Hindlimb muscle (tissue), 1 donor: Measurements from ENCODE around the gene DHODH. TPM values are rescaled to one million over a fixed set of nuclear protein-coding genes. Genes with fewer than 3 reads are reported as not detected.

Experiments
- DNase-seq: peaks from one replicate; pipeline ENCODE4 v3.0.0-alpha.2; 2013
- polyA plus RNA-seq: library from polyadenylated mRNA; unstranded; fragments of 120-200 nt; gene quantifications from one replicate; pipeline ENCODE4 v1.2.1, GENCODE V29; 2013; ENCODE audit not compliant: insufficient read length

The DHODH gene
- polyA plus RNA-seq, 1 donor = 13.0 TPM

DNA sequence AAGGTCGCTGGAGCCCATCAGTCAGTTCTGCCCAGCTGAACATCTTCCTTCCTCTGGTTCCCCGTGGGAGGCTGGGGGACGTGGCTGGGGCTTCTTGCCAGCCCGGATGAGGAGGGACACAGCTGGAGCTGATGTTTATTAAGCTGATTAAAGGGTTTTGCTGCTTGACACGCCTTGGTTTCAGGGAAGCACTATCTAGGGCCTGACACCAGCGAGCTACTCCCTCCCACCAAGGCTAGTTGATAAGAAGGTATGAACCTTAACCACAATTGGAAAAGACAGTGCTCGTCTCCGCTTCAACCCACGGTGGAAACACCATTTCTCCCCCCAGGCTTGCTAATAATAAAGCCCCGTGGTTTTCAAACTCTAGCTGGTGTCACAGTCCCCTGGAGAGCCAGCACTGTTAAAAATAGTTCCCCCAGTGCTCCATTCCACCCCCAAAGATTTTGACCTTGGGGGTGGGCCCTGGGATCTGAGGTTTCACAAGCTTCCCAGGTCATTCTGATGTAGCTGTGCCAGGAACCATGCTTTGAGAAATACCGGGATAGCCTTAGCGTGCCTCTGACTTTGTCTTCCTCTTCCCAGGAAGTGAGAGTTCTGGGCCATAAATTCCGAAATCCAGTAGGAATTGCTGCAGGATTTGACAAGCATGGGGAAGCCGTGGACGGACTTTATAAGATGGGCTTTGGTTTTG lies 5.5 kb downstream of the DHODH start:
- peak; percentile 15 for DNase-seq

DNA sequence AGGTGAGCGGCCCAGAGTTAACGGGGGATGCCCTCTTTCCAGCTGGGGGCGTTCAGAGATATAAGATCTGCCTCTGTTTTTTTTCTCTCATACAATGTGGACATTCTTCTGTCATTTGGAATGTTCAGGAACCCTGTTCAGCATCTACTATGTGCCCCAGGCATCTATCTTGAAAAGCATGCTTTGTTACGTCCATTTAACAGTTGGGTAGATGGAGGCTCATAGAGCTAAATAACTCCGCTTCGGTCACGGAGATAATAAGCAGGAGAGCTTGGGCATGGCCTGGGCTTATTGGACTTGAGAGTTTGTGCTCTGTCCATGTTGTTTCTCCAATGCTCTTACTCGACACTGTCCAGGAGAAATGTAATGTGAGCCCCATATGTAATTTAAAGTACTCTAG lies 6.1 kb downstream of the DHODH start:
- no peak for DNase-seq

DNA sequence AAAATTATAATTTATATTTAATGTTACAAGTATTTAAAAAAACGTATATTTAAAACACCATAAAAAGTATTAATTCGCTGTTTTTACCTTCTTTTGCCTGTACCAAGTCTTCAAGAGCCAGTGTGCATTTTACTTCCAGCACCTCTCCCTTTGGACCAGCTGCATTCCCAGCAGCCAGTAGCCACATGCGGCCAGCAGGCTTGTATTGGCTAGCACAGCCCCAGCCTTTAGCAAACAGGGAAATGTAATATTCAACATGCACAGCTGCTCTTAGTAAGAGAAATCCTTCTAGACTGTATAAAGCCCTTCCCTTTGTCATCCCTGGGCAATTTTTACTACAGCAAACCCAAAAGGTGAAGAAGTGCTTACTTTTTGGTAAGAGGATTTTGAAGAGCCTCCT lies 6.6 kb downstream of the DHODH start:
- DNase-seq = no peak

DNA sequence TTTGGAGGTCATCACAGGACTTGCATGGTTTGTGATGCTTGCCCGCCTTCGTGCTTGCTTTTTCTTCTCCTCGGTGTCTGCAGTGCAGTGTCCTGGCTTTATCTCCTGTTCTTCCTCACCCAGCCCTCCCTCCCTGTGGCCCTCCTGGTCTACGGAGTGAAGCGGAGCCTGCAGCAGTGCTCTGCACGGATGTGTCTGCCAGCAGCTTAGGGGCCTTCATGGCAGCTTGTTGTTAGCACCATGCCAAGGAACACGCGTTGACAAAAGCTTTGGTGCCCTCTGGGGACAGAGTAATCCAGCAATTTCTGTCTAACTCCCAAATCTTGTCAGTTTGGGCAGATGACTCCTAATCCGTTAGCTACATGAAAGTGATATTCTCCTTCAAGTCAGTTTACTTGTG lies 9.9 kb downstream of the DHODH start:
- no peak for DNase-seq

- DNase-seq = no peak
Observed at GRCh38 chr16:72021043-72021442, 12.5 kb downstream of the DHODH start.

DNA sequence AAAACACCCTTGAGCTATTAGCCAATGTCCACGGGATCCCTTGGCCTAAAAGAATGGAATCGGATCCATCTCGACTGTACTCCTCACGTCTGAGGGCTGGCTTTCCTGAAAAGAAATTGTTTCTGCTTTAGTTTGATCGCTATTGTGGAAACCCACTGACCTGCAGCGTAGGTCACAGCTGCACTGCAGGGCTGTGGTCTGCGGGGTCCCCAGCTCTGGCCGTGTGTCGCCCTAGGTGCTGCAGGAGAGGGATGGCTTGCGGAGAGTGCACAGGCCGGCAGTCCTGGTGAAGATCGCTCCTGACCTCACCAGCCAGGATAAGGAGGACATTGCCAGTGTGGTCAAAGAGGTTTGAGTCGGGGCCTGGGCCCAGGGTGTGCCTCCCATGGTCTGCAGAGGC lies 13.6 kb downstream of the DHODH start:
- no peak for DNase-seq

- DNase-seq = no peak
Observed at GRCh38 chr16:72023962-72024361, 15.4 kb downstream of the DHODH start.

- no peak for DNase-seq
Observed at GRCh38 chr16:72024862-72025382, 16.4 kb downstream of the DHODH start.

- no peak for DNase-seq
Observed at GRCh38 chr16:72025404-72026114, 17.0 kb downstream of the DHODH start.

GRCh38 chr16:72027669-72028378 lies 19.3 kb downstream of the DHODH start:
- no peak for DNase-seq

GRCh38 chr16:72029567-72030271 lies 21.2 kb downstream of the DHODH start:
- DNase-seq = no peak

GRCh38 chr16:72033437-72033836 lies 24.9 kb downstream of the DHODH start:
- DNase-seq = no peak

DNA sequence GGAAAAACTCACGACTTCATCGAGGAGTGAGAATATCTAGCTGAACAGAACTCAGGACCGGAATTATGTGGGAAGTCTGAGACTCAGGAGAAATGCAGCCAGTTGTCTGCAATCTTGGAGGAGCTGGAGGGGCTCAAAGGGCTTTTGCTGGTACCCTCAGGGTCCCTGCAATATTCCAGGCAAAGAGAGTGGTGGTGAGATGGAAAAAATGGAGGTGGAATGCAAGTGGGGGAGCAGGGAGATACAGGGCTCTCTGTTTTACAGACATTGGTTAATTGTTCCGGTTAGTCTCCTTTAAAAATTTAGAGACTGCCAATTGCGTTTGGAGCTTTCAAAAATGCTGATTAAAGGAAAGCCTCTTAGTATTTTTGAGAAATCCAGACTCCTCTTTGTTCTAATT lies 27.6 kb downstream of the DHODH start:
- DNase-seq = no peak

DNA sequence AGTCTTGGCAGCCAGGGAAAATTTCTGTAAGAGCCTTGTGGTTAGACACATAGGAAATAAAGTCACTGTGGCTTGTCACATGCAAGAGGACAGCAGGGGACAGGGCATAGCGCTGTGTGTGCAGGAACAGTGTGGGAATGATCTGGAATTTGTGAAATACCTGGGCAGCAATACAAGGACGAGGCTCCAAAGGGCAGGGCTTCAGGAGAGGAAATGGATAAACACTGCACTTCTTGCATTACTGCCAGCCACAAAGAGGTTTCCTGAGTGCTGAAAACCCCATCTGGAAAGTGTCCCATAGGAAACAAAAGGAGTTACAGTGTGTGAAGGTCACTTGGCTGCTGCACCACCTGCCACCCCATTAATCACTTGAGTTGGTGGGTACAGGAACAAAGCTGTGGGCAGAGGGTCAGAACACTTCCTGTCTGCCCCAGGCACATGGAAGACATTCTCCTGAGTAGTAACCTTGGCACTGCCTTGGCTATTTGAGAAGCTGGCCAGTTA lies 33.7 kb downstream of the DHODH start:
- DNase-seq = no peak

- DNase-seq = no peak
Observed at GRCh38 chr16:72043058-72043457, 34.5 kb downstream of the DHODH start.

GRCh38 chr16:72043539-72043938 lies 35.0 kb downstream of the DHODH start:
- no peak for DNase-seq

GRCh38 chr16:72044296-72044695 lies 35.8 kb downstream of the DHODH start:
- no peak for DNase-seq

- DNase-seq = no peak
Observed at GRCh38 chr16:72044825-72045359, 36.3 kb downstream of the DHODH start.

DNA sequence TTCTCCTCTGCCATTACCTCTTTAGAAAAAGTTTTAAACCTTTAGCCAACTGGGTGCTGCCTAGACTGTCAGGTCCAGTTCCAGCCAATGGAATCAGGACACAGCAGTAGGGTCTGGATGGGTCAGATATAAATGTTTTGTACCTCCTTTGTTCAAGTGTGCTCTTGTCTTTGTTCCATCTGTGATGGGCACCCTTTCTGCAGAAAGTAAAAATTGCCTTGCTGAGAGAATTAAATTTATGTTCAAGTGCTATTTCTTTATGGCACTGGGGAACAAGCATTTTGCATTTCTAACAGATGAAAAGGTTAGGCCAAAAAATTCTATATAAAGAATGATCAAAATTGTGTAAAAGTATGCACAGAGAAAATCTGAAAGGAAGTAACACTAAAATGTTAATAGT lies 40.6 kb downstream of the DHODH start:
- DNase-seq = no peak

DNA sequence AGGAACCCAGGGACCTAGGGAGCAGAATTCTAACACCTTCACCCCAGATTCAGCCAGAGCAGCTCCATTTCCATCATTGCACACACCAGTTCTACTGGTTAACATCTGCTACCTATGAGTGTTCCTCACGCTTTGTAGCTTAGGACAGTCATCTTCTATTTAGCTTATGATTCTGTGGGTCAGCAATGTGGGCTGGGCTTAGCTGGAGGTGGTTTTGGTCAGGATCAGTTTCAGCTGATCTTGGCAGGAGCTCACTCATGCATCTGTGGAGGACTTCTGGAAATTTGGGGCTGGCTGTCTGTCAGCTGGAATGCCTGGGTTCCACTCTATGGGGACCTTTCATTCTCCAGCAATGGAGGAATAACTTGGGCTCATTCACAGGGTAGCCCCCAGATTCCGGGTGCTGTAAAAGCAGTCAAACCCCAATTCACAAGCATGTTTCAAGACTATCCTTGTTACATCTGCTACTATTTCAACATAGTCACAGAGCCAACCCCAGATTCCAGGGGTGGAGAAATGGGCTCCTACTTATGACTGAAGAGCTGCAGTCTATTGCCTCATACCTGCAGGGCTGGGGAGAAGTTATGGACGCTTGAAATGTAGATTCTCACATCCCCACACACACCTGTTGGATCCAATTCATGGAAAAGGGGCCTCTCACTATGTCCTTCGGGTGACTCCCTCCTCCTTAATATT lies 42.4 kb downstream of the DHODH start:
- no peak for DNase-seq

DNA sequence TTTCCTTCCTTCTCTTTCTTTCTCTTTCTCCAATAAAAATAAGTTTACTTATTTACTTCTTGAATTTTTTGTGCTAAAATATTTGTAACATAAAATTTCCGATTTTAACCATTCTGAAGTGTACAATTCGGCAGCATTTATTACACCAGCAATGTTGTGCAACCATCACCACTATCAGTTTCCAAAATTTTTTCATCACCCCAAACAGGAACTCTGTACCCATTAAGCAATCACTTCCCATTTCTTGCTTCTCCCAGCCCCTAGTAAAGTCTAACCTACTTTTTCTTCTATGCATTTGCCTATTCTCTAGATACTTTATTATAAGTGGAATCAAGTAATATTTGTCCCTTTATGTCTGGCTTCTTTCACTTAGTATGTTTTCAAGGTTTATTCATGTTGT lies 43.3 kb downstream of the DHODH start:
- no peak for DNase-seq
